Measurements from ENCODE around the gene HTR3E.
"Not testable (repeated sequence)": the region's sequence is repeated elsewhere in the genome, so short reads cannot be mapped to it uniquely, and the experiment has no call there.

The HTR3E gene

DNA sequence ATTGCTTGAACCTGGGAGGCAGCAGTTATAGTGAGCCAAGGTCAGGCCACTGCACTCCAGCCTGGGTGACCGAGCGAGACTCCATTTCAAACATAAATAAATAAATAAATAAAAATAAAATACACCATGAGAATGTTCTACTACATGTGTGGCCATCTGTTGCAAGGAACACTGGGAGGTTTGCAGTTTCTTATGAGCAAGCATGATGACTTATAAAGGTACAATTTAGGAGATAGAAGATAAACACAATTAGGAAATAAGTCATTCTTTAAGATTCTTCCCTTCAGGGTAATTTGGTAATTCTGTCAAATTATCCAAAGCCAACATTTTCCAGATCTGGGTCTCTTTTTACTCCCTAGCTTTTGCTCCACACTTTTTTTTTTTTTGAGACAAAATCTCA, 30.7 kb upstream of the HTR3E start:
- TF ChIP-seq, protein P1, sequence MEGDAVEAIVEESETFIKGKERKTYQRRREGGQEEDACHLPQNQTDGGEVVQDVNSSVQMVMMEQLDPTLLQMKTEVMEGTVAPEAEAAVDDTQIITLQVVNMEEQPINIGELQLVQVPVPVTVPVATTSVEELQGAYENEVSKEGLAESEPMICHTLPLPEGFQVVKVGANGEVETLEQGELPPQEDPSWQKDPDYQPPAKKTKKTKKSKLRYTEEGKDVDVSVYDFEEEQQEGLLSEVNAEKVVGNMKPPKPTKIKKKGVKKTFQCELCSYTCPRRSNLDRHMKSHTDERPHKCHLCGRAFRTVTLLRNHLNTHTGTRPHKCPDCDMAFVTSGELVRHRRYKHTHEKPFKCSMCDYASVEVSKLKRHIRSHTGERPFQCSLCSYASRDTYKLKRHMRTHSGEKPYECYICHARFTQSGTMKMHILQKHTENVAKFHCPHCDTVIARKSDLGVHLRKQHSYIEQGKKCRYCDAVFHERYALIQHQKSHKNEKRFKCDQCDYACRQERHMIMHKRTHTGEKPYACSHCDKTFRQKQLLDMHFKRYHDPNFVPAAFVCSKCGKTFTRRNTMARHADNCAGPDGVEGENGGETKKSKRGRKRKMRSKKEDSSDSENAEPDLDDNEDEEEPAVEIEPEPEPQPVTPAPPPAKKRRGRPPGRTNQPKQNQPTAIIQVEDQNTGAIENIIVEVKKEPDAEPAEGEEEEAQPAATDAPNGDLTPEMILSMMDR (IDR thresholded peaks at IDR 0.05; ENCODE audit: control insufficient read depth, extremely low read depth, insufficient read depth) = no peak
- no peak overlapping the region for H3K4me3 ChIP-seq (ENCODE audit: low read depth, low read length)
- no peak for DNase-seq (ENCODE audit: low read depth)

DNA sequence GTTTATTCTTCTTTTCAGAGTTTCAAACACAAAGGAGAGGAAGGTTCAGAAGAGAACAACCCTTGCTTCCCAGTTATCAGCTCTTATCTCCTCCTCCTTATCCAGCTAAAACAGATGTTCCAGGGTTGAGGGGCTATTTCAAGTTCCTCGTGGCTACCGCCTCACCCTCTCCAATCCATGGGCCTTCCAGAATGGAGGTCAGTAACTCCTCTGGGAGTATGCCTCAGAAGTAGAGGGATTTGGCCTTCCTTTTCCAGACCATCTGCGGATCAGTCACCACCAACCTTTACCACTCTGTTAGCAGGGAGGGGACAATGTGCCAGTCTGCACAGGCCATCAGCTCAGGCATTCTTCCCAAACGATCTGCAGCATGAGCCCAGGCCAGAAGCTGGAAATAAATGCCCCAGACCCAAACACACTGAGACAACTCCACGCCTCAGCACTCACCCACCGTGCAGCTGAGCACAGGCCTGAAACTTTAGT, 29.2 kb upstream of the HTR3E start:
- no peak for DNase-seq (ENCODE audit: low read depth)
- TF ChIP-seq, protein P1 (IDR thresholded peaks at IDR 0.05; ENCODE audit: control insufficient read depth, extremely low read depth, insufficient read depth) = no peak
- no peak overlapping the region for H3K4me3 ChIP-seq (ENCODE audit: low read depth, low read length)

DNA sequence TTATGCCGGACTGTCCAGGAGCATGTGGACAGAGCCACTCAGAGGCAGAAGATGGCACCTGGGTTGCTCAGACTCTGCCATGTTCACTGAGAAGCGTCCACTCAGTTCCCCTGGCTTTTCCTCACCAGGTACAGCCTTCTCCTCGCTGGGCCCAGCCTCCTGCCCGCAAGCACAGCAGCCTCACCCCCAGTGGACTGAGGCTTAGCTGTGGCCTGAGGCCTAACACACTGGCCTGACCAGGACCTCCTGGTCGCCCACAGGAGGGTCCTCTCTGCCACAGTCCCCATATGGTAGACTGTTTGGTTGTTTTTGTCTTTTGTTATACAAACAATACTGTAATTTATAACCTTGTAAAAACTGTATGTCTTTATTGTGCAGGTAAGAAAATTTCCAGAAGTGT, 28.5 kb upstream of the HTR3E start:
- TF ChIP-seq, protein P1 (IDR thresholded peaks at IDR 0.05; ENCODE audit: control insufficient read depth, extremely low read depth, insufficient read depth) = no peak
- DNase-seq (ENCODE audit: low read depth) = no peak
- H3K4me3 ChIP-seq (ENCODE audit: low read depth, low read length) = no peak overlapping the region

DNA sequence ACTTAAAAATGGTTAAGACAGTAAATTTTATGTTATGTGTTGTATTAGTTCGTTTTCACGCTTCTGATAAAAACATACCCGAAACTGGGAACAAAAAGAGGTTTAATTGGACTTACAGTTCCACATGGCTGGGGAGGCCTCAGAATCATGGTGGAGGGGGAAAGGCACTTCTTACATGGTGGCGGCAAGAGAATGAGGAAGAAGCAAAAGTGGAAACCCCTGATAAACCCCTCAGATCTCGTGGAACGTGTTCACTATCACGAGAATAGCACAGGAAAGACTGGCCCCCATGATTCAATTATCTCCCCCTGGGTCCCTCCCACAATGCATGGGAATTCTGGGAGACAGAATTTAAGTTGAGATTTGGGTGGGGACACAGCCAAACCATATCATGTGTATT, 25.7 kb upstream of the HTR3E start:
- H3K4me3 ChIP-seq (ENCODE audit: low read depth, low read length) = not testable (repeated sequence)

DNA sequence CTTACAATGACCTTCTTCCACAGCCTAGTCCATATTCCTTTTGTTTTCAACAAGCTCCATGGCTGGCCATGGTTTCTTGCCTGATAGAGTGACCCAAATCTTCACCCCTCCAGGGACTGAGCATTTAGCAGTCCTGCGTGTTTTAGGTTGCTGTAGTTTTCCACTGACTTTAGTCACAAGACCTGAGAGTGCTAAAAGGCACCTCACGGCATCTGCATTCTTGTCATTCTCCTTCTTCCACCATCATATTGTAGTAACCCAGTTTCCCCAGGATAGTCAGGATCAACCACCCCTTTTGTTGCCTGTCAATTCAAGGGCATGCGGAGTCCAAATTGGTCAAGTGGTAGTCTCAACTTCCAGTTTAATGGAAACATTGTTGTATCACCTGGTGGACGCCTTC, 23.2 kb upstream of the HTR3E start:
- no peak for DNase-seq (ENCODE audit: low read depth)
- TF ChIP-seq, protein P1 (IDR thresholded peaks at IDR 0.05; ENCODE audit: control insufficient read depth, extremely low read depth, insufficient read depth) = no peak
- H3K4me3 ChIP-seq (ENCODE audit: low read depth, low read length) = no peak overlapping the region

More for the DNA sequence above, 25.7 kb upstream of the HTR3E start:
- DNase-seq (ENCODE audit: low read depth) = not testable (repeated sequence)

DNA sequence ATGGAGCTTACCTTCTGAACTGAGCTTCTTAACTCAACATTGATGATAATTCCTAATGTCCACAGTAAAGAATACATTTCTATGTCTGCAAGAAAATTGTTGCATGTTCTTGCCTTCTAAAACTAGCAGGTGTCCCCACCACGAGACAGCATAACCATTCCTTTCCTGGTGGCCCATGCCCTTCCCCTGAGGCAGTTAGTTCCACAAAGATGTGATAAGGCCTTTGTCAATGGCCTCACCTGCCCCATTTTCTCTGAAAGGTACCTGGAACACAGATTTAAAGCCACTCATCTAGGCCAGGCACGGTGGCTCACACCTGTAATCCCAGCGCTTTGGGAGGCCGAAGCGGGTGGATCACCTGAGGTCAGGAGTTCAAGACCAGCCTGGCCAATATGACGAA, 21.0 kb upstream of the HTR3E start:
- H3K4me3 ChIP-seq (ENCODE audit: low read depth, low read length) = no peak overlapping the region
- DNase-seq (ENCODE audit: low read depth) = no peak
- TF ChIP-seq, protein P1 (IDR thresholded peaks at IDR 0.05; ENCODE audit: control insufficient read depth, extremely low read depth, insufficient read depth) = no peak

DNA sequence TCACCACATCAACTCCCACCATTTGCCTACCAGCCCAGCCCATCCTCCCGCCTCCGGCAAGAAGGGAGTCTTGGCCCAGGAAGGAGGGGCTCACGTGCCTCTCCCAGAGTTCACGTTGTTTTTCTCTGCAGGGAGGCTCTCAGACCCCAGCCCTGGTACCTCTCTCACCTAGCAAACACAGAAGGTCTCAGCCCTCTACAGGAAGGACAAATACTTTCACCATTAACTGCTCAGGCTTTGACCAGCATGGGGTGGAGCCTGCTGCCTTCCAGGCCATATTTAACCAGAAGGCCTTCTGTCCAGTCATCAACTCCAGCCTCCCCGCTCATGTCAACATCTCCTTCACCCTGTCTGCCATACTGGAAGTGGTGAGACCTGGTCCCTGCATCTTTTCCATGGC, 19.0 kb upstream of the HTR3E start:
- DNase-seq (ENCODE audit: low read depth) = no peak
- no peak overlapping the region for H3K4me3 ChIP-seq (ENCODE audit: low read depth, low read length)
- TF ChIP-seq, protein P1 (IDR thresholded peaks at IDR 0.05; ENCODE audit: control insufficient read depth, extremely low read depth, insufficient read depth) = no peak

All from LNCaP clone FGC (cell line).